Astrocyte of the spinal cord (primary cell): ENCODE data around the gene CDK6.
"Not testable (repeated sequence)": the region's sequence is repeated elsewhere in the genome, so short reads cannot be mapped to it uniquely, and the experiment has no call there.

Experiments
- DNase-seq: peaks from one replicate; pipeline ENCODE4 v3.0.0; 2011; ENCODE audit warnings: low read depth, low spot score
- H3K4me3 ChIP-seq: 2 replicates; pipeline ENCODE4 v1.5.1; 2011; ENCODE audit warnings: low read depth, mild to moderate bottlenecking, low read length, moderate library complexity
- CTCF ChIP-seq: IDR thresholded peaks from 2 replicates; pipeline ENCODE4 v1.5.1; 2012; ENCODE audit warnings: low read depth, mild to moderate bottlenecking, low read length, inconsistent platforms
- in situ Hi-C: cut with HindIII; loops from 2 replicates; pipeline ENCODE4 v1.10.0; 2017; ENCODE audit warnings: low sequenced_read_pairs

CDK6 gene

GRCh38 chr7:92868683-92869293 is 32.4 kb upstream of the CDK6 start:
- in situ Hi-C loops = no loop called here

DNA sequence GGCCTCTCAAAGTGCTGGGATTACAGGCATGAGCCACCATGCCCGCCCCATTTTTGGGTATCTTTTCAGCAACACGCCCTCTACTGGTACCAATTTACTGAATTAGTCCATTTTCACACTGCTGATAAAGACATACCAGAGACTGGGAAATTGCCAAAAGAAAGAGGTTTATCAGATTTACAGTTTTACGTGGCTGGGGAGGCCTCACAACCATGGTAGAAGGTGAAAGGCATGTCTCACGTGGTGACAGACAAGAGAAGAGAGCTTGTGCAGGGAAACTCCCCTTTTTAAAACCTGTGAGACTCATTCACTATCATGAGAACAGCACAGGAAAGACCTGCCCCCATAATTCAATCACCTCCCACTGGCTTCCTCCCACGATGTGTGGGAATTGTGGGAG is 27.8 kb upstream of the CDK6 start:
- DNase-seq, H3K4me3 ChIP-seq, in situ Hi-C loops: not testable (repeated sequence)

More at GRCh38 chr7:92868683-92869293, 32.4 kb upstream of the CDK6 start:
- H3K4me3 ChIP-seq = no peak overlapping the region
- DNase-seq = no peak
- TF ChIP-seq CTCF = no peak

- in situ Hi-C loops = no loop called here
- TF ChIP-seq CTCF = no peak
- no peak overlapping the region for H3K4me3 ChIP-seq
- no peak for DNase-seq
Observed at GRCh38 chr7:92856436-92856835, 20.1 kb upstream of the CDK6 start.

- no peak for DNase-seq
- in situ Hi-C loops = no loop called here
- H3K4me3 ChIP-seq = no peak overlapping the region
- TF ChIP-seq CTCF = no peak
Observed at GRCh38 chr7:92854501-92855238, 18.3 kb upstream of the CDK6 start.

DNA sequence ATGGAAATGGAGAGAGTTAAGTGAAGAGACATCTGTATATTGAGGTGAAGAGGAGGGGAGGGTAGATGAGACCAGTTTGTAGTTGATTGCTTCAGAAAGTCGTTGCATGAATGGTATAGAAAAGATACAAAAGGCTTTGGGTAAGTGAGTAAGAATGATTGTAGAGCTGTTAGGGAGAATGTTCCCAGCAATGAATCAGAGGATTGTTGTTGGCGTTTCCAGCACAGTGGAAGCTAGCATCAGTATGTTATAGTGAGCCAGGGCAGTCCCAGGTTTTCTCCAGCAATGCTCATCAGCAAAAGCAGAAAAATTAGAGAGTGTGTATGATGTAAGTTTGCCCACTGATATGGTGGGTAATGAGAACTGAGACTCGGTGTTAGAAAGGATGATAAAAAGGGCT is 15.4 kb upstream of the CDK6 start:
- in situ Hi-C loops = no loop called here
- no peak overlapping the region for H3K4me3 ChIP-seq
- no peak for TF ChIP-seq CTCF
- peak; percentile 29 for DNase-seq

GRCh38 chr7:92850516-92850915 is 14.1 kb upstream of the CDK6 start:
- no peak overlapping the region for H3K4me3 ChIP-seq
- in situ Hi-C loops = no loop called here
- DNase-seq = no peak
- TF ChIP-seq CTCF = no peak

DNA sequence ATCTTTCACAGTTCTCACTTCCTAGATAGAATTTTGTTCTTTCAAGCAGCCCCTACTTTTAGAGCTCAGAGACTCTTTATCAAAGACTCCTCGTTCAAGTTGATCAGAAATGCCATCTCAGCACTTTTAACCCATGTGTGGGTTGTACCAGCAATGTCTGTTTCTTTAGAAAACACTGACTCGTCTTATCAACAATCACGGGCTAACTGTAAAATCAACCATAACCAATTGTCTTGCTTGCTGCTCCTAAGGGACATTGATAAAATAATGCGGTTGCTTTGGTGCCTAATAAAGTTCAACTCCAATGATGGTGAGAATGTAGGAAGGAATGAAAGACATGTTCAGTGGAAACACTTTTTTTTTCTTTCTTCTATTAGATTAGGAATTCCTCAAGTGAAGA is 12.9 kb upstream of the CDK6 start:
- TF ChIP-seq CTCF = no peak
- in situ Hi-C loops = no loop called here
- DNase-seq = no peak
- H3K4me3 ChIP-seq = no peak overlapping the region
